ENCODE measurements around the gene PRKCQ. TPM values are rescaled to one million over a fixed set of nuclear protein-coding genes. Genes with fewer than 3 reads are reported as not detected.
A peak's percentile ranks its signal among the peaks of the same experiment; 100 is the strongest.
"Not testable (repeated sequence)": the region's sequence is repeated elsewhere in the genome, so short reads cannot be mapped to it uniquely, and the experiment has no call there.

PRKCQ gene
- total RNA-seq, 2 donors from 2014 or later: 0.38 to 0.74 TPM

- intact Hi-C loops (cut with DNase I): no loop called here
- no peak for DNase-seq (ENCODE audit: low spot score)
These were observed 18.6 kb upstream of the PRKCQ start for GRCh38 chr10:6598679-6599078.

DNA sequence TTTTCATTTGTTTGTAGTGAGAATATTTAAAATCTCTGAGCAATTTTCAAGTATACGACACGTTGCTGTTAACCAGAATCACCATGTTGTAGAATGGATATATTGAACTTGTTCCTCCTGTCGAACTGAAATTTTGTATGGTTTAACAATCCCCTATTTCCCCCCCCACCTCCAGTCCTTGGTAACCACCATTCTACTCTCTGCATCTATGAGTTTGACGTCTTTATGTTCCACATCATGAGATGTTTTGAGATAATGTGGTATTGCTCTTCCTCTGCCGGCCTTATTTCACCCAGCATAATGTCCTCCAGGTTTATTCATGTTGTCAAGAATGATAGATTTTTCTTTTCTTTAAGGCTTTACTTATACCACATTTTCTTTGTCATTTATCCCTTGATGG, 17.4 kb upstream of the PRKCQ start:
- intact Hi-C loops (cut with DNase I): no loop called here
- DNase-seq (ENCODE audit: low spot score): no peak

DNA sequence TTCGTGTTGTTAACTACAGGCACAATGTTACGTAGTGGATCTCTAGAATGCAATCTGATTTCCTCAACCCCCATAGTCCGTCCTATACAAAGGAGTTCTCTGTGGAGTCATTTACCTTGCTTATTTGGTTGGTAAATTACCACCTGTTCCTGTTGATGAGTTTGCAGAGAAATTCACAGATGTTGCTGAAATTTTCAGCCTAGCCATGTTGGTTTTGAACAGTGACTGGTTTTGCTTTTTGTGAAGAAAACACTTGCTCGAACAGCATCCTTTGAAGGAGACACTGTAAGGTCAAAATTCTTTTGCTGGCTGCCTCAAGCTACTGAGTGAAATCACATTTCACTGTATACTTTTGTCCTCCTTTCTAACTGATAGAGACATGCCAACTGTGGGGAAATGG, 15.4 kb upstream of the PRKCQ start:
- intact Hi-C loops (cut with DNase I): no loop called here
- no peak for DNase-seq (ENCODE audit: low spot score)

DNA sequence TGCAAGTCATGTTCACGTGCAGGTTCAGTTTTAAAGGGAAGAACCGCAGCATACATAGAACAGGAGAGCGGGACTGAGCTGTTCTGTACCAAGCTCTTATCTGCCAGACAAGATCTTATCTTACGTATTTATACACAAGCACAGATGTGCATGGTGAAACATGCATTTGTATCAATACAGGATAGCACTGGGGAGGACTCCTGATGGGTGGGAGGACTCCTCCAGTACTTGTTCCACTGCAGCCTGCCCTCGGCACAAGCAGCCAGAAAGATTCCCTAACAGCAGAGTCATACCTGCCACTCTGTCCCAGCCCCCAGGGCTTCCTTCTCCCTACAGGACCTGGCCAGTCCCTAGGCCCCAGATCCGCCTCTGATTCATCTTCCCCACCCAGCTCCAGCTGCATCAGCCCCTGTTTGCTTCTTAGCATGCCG, 13.2 kb upstream of the PRKCQ start:
- no peak for DNase-seq (ENCODE audit: low spot score)
- intact Hi-C loops (cut with DNase I): no loop called here

- intact Hi-C loops (cut with DNase I): no loop called here
- no peak for DNase-seq (ENCODE audit: low spot score)
These were observed 12.0 kb upstream of the PRKCQ start for GRCh38 chr10:6592080-6592479.

DNA sequence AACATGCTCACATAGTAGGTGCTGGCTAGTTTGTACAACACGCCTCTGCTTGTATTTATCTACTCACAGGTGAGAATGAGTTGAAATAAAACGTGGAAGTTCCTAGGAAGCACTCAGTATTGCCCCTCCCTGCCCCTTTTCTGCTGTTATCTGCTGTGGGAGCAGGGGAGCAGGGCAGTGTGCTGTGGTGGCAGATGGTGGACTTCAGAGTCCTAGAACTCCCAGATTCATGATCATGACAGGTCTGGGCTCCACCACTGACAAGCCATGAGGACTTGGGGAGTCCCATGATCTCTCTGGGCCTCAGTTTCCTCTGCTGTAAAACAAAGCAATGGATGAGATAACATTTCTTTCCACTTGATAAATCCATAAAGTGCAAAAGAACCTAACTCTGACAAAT, 11.6 kb upstream of the PRKCQ start:
- intact Hi-C loops (cut with DNase I): no loop called here

GRCh38 chr10:6590100-6590499, 10.0 kb upstream of the PRKCQ start:
- intact Hi-C loops (cut with DNase I): no loop called here
- DNase-seq (ENCODE audit: low spot score): no peak

More for the DNA sequence above, 11.6 kb upstream of the PRKCQ start:
- DNase-seq (ENCODE audit: low spot score): no peak

GRCh38 chr10:6589287-6590094, 9.4 kb upstream of the PRKCQ start:
- DNase-seq (ENCODE audit: low spot score): no peak
- intact Hi-C loops (cut with DNase I): no loop called here

DNA sequence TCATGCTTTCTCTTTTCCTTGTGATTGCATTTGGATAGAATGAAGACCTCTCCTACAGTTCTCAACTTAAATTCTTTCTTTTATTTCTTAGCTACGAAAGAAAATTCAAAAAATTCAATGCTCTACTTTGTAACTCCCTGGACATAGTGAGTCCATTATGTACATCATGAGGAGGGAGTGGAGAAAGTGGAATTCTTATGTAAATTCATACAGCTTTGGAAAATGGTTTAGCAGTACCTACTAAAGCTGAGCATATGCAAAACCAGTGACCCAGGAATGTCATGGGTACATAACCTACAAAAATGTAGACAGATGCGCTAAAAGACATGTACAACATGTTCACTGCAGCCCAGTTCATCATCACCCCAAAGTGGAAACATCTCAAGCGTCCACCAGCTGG, 8.8 kb upstream of the PRKCQ start:
- intact Hi-C loops (cut with DNase I): no loop called here
- DNase-seq (ENCODE audit: low spot score): no peak

GRCh38 chr10:6588082-6588481, 8.0 kb upstream of the PRKCQ start:
- intact Hi-C loops (cut with DNase I): no loop called here
- DNase-seq (ENCODE audit: low spot score): no peak

DNA sequence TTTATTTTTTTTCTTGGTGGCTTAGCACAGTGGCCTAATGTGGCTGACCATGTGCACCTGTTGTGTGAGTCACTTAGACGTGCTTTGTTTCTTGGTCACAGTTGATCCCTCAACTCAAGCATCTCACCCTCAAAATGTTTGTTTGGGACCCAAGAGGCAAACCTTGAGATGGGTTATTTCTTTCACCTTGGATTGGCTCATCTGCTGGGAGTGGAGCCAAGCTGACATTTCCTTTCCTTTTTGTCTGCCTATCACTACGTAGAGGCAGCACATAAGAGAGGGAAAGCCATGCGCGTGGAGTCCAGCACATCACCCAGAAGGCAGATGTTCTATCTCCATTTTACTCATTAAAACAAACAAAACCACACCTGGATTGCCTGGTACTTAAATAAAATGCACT, 6.4 kb upstream of the PRKCQ start:
- intact Hi-C loops (cut with DNase I): no loop called here
- DNase-seq (ENCODE audit: low spot score): no peak

DNA sequence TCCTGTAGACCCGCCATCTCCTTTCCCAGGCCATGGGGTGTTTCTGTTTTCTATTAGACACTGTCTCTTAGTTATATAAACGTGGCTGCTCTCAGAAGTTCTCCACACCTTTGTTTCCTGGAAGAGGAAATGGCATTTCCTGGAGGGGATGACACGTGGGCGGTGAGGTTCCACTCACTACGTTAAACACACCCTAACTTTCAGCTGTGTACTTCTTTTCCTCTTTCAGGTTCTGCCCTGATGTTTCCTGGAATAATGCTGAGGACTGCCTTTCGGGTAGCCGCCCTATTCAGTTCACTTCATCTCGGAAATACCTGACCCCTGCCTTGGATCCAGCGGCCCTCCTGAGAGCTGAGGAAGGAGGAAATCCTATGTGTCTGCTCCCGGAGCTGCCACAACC, 3.4 kb upstream of the PRKCQ start:
- intact Hi-C loops (cut with DNase I): loop anchor here in 1 of 2 donors (5.0 kb wide), 1 partner anchor 869 kb away; no protein-coding TSS in a partner anchor
- DNase-seq (ENCODE audit: low spot score): no peak

- intact Hi-C loops (cut with DNase I): loop anchor here in 1 of 2 donors (5.0 kb wide), 1 partner anchor 869 kb away; no protein-coding TSS in a partner anchor
- DNase-seq (ENCODE audit: low spot score): not testable (repeated sequence)
These were observed 2.8 kb upstream of the PRKCQ start for GRCh38 chr10:6582913-6583312.

DNA sequence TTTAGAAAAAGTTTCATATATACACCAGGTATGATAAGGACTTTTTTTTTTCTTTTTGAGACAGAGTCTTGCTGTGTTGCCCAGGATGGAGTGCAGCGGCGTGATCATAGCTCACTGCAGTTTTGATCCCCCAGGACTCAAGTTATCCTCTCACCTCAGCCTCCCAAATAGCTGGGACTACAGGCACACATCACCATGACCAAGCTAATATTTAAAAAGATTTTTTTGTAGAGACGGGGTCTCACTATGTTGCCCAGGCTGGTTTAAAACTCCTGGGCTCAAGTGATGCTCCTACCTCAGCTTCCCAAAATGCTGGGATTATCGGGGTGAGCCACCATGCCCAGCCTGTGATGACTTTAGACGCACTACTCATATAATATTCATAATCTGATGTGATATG, 2.2 kb upstream of the PRKCQ start:
- intact Hi-C loops (cut with DNase I): loop anchor here in 1 of 2 donors (5.0 kb wide), 1 partner anchor 870 kb away; no protein-coding TSS in a partner anchor

DNA sequence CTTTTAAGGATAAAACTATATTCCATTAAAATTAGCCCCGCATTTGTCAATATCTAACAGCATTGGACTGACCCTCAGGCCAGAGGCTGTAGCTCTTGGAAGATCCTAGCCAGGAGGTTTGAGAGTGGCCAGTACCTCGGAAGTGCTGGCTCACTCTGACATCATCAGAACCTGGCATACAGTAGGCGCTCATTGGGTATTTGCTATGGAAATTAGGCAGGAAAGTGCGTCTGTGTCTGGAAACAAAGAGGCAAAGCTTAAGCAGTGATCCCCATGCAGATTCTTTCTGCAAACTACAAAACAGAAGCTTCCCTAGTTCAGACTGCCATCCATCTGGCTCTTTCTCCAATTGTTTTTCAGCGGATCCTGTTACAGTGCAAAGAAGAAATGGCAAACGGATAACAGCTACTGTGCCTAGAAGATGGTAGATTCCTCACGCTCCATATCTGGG, 1.7 kb upstream of the PRKCQ start:
- DNase-seq (ENCODE audit: low spot score): no peak
- intact Hi-C loops (cut with DNase I): loop anchor here in 1 of 2 donors (5.0 kb wide), 1 partner anchor 870 kb away; no protein-coding TSS in a partner anchor

More for the DNA sequence above, 2.2 kb upstream of the PRKCQ start:
- DNase-seq (ENCODE audit: low spot score): no peak

- intact Hi-C loops (cut with DNase I): loop anchor here in 1 of 2 donors (5.0 kb wide), 1 partner anchor 871 kb away; no protein-coding TSS in a partner anchor
- DNase-seq (ENCODE audit: low spot score): not testable (repeated sequence)
These were observed 1.1 kb upstream of the PRKCQ start for GRCh38 chr10:6581223-6581622.

- intact Hi-C loops (cut with DNase I): loop anchor here in 1 of 2 donors (5.0 kb wide), 1 partner anchor 872 kb away; no protein-coding TSS in a partner anchor
- DNase-seq (ENCODE audit: low spot score): peak; percentile 91
These were observed 378 bp upstream of the PRKCQ start for GRCh38 chr10:6580279-6581029.

- intact Hi-C loops (cut with DNase I): no loop called here
- no peak for DNase-seq (ENCODE audit: low spot score)
These were observed 733 bp downstream of the PRKCQ start for GRCh38 chr10:6579183-6579903.

- DNase-seq (ENCODE audit: low spot score): no peak
- intact Hi-C loops (cut with DNase I): no loop called here
These were observed 1.3 kb downstream of the PRKCQ start for GRCh38 chr10:6578795-6579182.
